Islet precursor cell (in vitro differentiated cells): ENCODE results near the gene MBD5.

Experiments
- DNase-seq: peaks from one replicate; pipeline ENCODE4 v3.0.0-alpha.2; 2018

Gene MBD5

DNA sequence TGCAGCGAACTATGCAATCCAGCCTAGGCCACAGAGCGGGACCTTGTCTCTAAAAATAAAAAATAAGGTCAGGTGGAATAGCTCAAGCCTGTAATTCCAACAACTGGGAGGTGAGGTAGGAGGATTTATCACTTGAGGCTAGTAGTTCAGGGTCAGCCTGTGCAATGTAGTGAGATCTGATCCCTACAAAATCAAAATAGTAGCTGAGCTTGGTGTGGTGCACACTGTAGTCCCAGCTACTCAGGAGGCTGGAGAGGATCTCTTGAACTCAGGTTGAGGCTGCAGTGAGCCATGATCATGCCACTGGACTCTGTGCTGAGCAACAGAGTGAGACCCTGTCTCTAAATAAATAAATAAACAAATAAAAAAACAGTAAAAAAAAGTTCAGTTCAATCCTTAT, 5.7 kb downstream of the MBD5 start:
- DNase-seq: no peak

DNA sequence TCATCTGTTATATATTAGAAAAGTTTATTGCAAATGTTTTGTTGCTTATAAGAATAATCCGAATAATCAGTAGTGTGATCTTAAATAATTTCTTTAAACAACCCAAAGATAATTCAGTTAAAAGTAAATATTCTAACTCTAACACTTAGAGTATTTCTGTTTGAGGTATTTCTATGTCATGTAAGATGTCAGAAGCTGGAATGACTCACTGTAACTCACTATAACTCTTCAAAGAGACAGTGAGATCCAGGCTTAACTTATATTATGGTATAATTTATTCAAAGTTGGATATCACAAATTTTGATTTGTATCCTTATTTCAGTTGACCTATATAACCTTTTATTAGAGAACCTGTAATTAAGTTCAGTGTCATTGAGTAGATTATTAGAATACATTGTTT, 6.9 kb downstream of the MBD5 start:
- DNase-seq: no peak

DNA sequence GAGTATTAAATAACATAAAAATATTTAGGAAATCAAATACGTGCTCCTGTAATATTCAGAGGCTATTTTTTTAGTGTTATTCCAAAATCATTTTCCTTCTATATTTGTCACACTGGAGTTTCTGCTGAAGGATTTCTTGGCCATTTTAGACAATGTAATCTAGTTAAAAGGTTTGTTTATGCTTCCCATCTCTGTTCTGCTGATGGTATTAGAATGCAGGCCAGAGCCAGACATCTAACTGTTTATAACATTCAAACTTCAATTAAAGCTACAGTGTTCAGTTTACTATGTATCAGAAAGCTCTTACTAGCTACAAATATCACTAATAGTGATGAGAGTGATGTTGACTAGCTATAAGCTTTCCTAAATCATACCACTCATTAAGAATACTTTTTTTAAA, 7.9 kb downstream of the MBD5 start:
- no peak for DNase-seq

DNA sequence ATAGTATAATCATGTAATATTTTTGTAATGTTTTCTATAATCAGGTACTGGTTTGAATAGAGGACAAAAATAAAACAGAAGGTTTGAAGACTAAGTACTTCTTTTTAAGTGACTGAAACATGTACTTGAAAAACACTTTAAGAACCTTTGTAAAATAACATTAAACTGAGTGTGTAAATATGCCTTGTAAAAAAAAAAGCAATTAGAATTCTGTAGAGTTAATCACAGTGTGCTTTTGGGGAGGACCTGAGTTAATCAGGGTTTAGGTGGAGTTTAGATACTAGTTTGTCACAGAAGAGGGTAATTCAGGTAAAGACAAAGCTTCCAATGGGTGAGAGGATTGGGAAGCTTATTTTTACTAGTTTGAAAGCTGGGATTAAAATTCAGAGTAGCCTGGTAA, 10.3 kb downstream of the MBD5 start:
- no peak for DNase-seq

DNA sequence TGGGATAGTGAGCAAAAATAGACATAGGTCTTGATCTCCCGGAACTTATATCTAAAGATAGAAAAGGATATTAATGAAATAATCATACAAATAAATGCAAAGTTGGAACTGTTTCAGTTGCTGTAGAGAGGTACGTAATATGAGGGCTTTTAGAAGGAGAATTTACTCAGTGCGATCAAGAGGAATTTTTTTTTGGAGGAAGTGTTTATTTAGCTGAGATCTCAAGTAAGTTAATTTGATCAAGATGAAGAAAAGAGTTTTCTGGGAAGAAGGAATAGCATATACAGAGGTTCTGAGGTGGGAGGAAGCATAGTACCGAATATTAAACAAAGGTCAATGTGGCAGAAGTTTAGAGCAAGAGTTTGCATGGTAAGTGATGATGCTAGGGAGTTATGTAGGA, 11.3 kb downstream of the MBD5 start:
- DNase-seq: no peak

DNA sequence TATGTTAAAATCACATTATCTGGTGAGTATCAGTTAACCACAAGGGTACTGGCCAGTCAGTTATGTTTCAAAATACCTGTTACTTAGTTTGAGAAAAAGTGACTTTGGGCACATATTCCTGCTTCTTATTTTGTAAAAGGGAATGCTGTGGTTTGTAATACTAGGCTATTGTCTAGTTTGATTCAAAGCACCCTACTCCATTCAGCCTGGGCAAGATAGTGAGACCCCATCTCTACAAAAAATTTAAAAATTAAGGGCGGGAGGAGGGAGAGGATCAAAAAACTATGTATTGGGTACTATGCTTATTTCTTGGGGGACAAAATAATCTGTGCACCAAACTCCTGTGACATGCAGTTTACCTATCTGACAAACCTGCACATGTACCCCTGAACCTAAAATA, 18.9 kb downstream of the MBD5 start:
- DNase-seq: no peak

DNA sequence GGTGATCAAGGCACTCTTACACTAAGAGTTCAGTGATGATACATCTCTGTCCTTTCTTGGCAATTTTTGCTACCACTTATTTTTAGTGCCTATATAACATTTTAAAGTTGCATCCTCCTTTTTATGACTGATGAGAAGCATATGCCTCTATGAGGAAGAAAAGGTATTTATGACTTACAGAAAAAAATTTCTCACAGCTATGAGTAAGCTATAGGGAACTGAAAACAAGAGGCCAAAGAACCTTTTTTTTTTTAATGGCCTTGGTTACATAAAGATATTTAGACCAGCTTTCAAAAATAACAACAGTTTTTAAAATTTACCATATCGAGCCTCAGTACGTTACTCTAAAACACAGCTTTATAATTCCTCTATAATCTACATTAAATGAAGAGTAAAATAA, 21.3 kb downstream of the MBD5 start:
- no peak for DNase-seq

DNA sequence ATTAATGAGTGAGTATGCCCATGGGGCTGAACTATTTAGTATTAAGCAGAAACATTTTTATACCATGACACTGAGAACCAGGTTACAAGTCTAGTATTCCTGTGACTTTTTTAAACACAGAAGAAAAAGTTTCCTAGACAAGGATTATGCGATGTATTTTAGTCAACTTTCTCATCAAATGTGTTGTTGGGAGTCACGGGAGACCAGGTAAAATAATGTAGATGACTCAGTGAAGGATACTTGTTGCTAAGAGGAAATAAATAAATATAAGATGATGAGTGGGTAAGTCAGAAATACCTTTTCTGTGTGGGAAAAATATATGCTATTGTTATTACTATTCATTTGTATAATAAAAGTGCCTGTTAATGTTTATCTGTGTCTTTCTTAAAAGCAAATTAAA, 23.4 kb downstream of the MBD5 start:
- DNase-seq: no peak

DNA sequence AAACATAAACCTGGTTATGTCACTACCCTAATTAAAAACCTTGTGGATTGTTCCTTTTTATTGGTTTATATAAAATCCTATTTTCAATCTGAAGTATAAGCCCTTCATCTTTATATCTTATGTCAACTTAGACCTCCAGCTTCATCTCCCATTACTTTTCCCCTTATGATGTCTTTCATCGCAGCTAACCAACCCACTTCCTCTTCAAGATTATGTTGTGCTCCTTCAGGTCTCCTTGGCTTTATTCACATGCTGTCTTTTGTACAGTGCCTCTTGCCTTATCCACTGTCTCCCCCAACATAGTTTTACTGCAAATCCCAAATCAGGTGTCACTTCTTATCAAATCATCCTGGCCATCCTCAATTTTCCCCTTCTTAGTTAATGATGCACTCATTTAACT, 25.9 kb downstream of the MBD5 start:
- no peak for DNase-seq

DNA sequence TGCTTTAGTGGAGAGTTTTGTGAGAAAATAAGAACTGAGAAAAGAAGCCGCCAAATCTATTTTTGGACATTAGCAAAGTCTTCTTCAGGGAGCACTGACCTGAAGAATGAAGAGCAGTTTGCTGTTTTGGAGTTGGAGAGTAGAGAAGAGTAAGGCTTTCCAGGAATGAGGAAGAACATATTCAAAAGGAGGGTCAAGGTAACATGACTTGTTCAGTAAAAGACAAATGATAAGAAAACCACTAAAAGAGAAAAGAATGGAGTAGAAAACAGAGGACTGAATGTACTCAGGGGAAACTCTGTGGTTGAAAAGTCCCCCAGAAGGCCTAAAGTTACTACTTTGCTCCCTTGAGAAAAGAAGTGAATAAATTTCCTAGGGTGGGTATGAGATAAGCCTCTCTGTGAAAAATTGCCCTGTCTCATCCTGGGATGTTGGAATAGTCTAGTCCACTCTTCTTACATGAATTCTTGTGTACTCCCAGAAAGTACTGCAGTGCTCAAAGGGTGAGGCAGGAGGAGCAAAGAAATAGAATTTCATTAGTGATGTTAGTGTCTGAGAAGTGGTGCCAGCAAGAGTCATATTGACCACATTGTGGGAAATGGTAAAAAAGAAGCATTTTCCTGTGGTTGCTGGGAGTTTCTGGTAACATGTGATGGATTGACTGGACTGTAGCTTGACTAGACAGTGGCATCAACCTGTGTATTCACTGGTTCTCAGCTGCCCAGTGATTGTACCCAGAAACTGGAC, 27.8 kb downstream of the MBD5 start:
- DNase-seq: no peak

DNA sequence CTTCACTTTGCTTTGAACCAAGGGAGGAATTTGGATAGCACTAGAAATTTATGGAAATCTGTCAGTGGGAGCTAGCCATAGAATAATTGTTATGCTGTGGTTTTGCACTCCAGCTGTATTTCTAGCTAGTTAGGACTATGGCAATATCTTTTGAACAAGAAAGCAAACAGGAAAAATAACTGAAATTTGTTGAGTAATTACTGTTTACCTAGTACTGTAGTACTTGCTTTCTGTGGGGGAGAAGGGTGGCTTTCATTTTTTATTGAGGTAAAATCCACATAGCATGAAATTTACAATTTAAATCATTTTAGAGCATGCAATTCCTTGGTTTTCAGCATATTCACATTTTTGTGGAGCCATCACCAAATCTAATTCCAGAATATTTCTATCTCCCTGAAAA, 28.4 kb downstream of the MBD5 start:
- no peak for DNase-seq

DNA sequence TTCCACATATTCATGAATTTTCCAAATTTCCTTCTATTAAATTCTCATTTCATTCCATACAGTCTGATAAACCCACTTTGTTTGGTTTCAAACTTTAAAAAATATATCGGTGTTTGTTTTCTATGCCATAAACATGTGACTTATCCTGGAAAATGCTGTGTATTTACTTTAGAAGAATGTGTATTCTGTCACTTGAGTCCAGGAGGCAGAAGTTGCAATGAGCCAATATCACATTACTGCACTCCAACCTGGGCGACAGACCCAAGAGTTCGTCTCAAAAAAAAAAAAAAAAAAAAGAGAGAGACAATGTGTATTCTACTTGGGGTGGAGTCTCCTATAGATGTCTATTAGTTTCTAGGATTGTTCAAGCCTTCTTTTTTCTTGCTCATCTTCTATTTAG, 31.8 kb downstream of the MBD5 start:
- no peak for DNase-seq

DNA sequence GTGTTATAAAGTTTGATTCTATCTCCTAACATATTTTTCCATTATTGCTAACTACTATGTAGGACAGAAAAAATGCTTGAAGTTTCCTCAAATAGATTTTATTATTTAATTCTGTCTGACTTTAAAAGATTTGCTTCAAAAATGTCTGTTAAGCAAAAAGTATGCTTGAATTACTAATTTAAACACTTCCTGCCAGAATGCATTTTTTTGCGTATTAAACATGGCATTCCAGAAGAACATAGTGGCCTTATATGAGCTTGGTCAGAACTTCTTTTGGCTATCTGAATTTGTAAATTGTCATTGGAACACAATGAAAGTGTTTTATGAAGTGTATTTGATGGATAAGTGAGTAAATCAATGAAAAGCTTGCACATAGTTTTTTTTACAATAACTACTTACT, 37.8 kb downstream of the MBD5 start:
- no peak for DNase-seq

DNA sequence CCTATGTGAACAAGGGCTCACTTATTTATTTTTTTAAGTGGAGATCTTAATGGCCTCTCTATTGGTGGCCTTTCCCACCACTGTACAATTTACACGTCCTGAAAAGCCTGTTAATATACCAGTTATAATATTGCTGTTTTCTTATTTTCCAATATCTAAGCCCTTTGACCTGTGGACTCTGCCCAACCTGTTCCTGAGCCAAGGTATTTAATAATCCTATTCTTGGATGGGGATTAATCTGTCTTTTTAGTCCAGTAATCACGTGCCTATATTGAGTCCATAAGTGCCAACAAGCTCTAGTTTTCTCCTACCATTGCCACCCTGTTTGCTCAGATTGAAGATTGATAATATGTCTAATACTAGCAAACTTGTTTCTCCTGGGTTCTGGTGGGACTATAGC, 42.7 kb downstream of the MBD5 start:
- DNase-seq: no peak

DNA sequence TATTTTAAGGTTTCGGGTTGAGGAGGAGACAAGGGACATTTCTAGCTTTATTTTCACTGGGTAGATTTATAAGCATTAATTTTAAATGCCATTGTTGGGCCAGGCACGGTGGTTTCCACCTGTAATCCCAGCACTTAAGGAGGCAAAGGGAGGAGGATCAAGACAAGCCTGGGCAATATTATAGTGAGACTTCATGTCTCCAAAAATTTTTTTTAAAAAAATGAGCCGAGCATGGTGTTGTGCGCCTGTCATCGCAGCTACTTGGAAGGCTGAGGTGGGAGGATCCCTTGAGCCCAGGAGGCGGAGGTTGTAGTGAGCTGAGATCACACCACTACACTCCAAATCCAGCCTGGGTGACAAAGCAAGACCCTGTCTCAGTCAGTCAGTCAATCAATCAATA, 45.0 kb downstream of the MBD5 start:
- DNase-seq: no peak

DNA sequence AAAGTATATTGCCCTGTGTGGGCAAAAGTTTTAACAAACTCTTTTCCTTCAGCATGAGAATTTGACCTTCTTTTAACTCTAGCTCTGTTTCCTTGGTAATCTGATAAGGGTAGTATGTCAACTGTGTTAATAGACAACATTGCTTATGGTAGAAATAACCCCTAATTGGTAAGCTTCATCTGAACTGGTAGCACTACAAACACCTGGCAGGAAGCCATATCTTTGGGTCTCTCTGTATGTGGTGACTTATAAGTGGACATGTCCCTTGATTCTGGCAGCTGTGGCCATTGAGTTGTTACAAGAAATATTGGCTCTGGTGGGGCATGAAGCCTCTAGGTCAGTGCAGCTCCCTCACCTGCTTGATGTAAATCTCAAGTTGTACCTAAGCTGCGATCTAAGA, 46.9 kb downstream of the MBD5 start:
- DNase-seq: no peak

DNA sequence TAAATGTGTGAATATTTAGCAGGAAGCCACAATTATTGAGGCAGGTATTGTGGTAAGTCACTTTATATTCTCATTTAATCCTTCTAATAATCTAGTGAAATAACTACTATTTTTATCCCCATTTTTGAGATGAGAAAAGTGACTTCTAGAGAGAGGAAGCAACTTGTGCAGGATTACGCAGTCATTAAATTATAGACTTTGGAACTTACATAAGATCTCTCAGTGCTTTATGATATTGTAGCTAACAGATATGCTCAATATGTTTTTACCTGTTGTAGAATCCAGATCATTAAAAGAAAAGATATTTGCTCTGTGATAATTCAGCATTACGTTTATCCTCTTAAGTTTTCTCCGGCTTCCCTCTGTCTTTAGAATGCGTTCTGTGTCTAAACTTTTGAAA, 50.5 kb downstream of the MBD5 start:
- no peak for DNase-seq

DNA sequence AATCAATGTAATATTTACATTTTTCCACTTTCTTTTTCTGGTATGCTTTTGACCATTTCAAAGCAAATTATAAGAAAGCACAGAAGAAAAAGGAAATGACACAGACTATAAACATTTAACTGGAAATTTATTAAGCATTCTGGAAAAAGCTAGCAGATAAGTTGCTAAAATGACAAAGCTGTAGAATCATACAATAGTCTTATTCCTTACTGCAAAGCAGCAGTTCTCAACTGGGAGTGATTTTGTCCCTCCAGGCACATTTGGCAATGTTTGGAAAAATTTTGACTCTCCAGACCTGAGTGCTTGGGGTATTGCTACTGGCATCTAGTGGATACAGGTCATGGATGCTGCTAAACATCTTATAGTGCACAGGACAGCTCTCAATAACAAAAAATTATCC, 75.1 kb downstream of the MBD5 start:
- no peak for DNase-seq

DNA sequence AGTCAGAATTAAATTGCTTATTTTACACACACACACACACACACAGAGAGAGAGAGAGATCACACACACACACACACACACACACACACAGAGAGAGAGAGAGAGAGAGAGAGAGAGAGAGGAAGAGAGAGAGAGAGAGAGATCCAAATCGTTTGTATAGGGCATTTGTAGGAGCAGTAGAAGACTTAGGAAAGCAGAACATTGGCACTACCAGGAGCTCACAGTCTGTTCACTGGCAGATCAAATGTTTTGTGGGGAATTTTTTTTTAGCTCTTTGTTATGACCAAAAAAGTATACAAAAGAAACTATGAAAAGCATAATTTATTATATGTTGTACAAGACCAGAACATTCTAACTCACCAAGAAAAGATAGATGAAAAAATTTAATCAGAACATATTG, 81.8 kb downstream of the MBD5 start:
- DNase-seq: no peak

DNA sequence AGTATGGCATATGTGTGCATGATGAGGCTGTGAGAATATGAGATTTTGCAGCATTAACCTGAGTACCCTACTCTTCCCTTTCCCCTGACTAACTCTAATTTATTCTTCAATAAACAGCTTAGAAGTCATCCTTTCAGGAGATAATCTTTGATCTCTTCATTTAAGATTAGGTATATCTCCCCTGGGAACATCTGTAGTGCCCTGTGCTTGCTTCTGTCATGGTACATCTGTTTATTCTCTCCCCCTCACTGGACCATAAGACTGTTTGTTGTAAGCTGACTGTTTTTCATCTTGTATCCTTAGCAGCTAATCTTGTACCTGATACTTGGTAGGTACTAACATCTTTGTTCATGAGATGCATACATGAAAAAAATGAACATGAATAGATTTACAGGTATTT, 83.1 kb downstream of the MBD5 start:
- no peak for DNase-seq

DNA sequence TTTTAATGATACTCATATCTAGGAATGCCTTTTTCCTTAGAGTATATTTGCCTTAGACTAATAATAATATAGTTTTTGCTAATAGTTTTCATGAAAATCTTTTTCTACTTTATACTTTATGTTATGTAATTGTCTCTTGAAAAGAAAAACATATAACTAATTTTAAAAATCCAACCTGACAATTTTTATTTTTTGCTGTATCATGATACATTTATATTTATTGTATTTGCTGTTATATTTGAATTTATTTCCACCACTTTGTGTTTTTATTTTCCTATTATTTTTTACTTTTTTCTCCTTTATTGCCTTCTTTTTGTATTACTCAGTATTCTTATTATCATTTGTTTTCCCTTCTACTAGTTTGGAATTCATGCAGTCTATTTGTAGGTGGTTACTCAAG, 85.4 kb downstream of the MBD5 start:
- no peak for DNase-seq

DNA sequence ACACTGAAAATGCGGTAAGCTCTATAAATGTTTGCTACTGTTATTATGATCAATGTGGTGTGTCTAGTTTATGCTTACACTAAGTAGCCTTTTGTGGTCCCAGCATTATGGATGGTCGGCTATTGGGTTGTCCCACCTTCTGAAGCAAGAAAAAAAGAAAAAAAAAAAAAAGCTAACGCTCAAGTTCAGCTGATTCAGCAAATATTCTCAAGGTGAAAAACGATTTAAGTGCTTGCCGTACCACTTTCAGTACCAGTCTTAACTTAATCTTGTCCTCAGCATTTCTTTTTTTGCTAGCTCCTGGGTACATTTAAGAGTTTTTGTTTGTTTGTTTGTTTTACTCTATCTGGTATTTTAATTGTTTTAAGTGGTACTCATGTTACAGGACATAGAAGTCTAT, 87.5 kb downstream of the MBD5 start:
- DNase-seq: no peak

DNA sequence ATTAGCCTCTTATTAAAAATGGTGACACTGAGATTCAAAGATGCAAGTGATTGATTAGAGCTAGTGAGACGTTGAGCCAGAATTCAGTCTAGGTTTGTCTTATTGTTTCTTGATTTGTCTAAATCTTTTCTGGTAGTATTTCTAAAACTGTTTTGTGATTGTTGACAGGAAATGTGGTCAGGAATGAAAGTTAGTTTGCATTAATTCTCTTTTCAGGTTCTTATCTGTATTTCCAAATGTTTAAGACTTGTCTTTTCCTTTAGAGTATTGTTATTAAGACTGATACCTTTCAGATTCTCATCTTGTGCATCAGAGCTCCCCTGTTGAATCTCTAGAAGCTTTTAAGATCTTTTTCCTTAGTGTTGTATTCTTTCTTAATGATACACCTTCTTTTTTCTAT, 89.3 kb downstream of the MBD5 start:
- DNase-seq: no peak

DNA sequence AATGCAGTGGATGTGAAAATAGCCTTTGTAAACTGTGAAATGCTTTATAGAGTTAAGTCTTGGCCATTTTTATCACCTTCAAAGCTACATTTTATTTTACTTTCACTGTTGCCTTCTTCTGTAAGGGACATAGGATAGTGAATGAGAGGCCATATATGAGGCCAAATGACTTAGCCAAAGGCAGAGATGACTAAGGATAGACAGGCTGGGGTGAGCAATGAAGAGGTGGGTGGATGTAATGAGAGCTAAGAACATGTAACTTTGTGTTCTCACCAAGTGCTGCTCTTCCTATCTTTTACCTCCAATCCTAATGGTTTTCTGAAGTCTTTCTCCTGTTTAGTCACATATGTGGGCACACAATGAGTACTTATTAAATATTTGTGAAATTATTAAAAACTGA, 101.9 kb downstream of the MBD5 start:
- DNase-seq: no peak

DNA sequence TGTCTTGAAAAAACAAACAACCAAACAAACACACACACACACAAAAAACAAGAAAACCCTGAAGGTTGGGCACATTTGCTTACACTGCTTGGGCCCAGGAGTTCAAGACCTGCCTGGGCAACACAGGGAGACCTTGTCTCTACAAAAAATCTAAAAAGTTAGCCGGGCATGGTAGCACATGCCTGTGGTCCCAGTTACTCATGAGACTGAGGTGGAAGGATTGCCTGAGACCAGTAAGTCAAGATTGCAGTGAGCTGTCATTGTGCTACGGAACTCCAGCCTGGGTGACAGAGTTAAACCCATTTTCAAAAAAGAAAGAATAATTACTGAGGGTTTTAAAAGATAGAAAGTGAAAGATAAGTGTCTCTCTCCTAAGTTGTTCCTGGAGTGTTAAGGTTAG, 103.4 kb downstream of the MBD5 start:
- no peak for DNase-seq

DNA sequence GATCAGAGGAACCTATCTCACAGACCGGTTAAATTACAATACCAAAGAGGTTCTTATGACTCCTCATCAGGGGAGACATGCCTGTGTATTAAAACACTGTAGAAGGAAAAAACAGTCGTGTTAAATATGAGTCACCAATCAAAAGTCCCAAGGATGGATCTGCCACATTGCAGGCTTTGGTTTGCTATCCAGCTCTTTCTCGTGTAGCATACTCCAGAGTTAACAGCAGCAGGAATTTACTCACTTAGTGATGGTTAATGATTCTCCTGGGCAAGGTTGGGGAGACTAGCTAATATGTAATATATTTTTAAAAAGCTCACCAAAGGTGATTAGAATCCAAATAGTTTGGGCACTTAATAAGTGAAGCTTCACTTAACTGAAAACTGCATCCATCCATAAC, 109.7 kb downstream of the MBD5 start:
- DNase-seq: no peak
